Measurements from ENCODE around the gene SPATA46.

- TF ChIP-seq EP300 (IDR thresholded peaks at IDR 0.05) (no peak), CTCF (IDR thresholded peaks at IDR 0.05) (no peak)
Measured at GRCh38 chr1:162333991-162334390, 42.7 kb downstream of the SPATA46 start.
